ENCODE measurements around the gene GLIPR2.

Gene GLIPR2

DNA sequence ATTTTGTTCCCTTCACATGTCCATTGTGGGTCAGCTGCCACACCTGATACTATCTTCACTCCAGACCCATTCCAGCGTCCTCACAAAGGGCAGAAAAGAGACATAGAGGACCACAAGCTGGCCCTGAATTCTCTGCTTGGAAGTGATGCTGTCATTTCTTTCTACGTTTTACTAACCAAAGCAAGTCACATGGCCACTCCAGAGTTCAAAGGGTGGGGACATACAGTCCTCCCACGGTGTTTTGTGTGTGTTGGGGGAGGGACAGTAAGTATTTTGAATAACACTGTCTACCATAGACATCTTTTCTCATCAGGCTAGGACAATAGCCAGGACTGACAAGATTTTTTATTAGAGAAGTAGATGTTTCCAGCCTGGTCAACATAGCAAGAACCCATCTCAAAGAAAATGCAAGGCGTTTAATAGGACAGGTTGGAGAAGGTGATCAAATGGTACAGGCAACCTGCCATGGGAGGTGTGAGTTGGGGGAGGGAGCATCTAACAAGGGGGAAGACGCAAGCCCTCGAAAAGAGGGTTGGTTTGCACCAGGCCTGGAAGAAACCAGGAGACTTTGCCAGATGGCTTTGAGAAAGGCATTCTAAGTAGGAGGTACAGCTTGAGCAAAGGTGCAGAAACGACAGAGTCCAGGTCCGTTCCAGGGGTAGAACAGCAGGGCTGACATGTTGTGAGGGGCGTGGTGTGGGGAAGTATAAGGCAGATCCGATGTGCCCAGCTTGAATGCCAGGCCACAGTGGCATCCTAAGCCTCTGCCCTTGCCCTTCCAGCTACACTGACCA, 11.3 kb upstream of the GLIPR2 start:
- TF ChIP-seq, protein P1, sequence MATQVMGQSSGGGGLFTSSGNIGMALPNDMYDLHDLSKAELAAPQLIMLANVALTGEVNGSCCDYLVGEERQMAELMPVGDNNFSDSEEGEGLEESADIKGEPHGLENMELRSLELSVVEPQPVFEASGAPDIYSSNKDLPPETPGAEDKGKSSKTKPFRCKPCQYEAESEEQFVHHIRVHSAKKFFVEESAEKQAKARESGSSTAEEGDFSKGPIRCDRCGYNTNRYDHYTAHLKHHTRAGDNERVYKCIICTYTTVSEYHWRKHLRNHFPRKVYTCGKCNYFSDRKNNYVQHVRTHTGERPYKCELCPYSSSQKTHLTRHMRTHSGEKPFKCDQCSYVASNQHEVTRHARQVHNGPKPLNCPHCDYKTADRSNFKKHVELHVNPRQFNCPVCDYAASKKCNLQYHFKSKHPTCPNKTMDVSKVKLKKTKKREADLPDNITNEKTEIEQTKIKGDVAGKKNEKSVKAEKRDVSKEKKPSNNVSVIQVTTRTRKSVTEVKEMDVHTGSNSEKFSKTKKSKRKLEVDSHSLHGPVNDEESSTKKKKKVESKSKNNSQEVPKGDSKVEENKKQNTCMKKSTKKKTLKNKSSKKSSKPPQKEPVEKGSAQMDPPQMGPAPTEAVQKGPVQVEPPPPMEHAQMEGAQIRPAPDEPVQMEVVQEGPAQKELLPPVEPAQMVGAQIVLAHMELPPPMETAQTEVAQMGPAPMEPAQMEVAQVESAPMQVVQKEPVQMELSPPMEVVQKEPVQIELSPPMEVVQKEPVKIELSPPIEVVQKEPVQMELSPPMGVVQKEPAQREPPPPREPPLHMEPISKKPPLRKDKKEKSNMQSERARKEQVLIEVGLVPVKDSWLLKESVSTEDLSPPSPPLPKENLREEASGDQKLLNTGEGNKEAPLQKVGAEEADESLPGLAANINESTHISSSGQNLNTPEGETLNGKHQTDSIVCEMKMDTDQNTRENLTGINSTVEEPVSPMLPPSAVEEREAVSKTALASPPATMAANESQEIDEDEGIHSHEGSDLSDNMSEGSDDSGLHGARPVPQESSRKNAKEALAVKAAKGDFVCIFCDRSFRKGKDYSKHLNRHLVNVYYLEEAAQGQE (IDR thresholded peaks at IDR 0.05; ENCODE audit: low read depth): no peak
- no peak for TF ChIP-seq YY1 (IDR thresholded peaks at IDR 0.05; ENCODE audit: low read depth)
- TF ChIP-seq TAF1 (IDR thresholded peaks at IDR 0.05; ENCODE audit: low read depth): no peak
- TF ChIP-seq FOXM1 (IDR thresholded peaks at IDR 0.05; ENCODE audit: borderline replicate concordance, low read depth): no peak
- no peak for TF ChIP-seq EP300 (IDR thresholded peaks at IDR 0.05; ENCODE audit: borderline replicate concordance)
- TF ChIP-seq TCF12 (IDR thresholded peaks at IDR 0.05; ENCODE audit: low read depth): no peak

- TF ChIP-seq ZBTB7A (IDR thresholded peaks at IDR 0.05; ENCODE audit: low read depth) (no peak), CEBPB (IDR thresholded peaks at IDR 0.05) (no peak), EGR1 (IDR thresholded peaks at IDR 0.05) (no peak), NFIC (IDR thresholded peaks at IDR 0.05) (no peak), FOXM1 (IDR thresholded peaks at IDR 0.05; ENCODE audit: borderline replicate concordance, low read depth) (no peak), TEAD4 (IDR thresholded peaks at IDR 0.05) (no peak), EP300 (IDR thresholded peaks at IDR 0.05; ENCODE audit: borderline replicate concordance) (no peak)
- TF ChIP-seq, protein P2, sequence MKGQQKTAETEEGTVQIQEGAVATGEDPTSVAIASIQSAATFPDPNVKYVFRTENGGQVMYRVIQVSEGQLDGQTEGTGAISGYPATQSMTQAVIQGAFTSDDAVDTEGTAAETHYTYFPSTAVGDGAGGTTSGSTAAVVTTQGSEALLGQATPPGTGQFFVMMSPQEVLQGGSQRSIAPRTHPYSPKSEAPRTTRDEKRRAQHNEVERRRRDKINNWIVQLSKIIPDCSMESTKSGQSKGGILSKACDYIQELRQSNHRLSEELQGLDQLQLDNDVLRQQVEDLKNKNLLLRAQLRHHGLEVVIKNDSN (IDR thresholded peaks at IDR 0.05): no peak
- TF ChIP-seq, protein P3, sequence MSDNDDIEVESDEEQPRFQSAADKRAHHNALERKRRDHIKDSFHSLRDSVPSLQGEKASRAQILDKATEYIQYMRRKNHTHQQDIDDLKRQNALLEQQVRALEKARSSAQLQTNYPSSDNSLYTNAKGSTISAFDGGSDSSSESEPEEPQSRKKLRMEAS (IDR thresholded peaks at IDR 0.05): no peak
Measured at GRCh38 chr9:36126016-36126730, 10.4 kb upstream of the GLIPR2 start.

DNA sequence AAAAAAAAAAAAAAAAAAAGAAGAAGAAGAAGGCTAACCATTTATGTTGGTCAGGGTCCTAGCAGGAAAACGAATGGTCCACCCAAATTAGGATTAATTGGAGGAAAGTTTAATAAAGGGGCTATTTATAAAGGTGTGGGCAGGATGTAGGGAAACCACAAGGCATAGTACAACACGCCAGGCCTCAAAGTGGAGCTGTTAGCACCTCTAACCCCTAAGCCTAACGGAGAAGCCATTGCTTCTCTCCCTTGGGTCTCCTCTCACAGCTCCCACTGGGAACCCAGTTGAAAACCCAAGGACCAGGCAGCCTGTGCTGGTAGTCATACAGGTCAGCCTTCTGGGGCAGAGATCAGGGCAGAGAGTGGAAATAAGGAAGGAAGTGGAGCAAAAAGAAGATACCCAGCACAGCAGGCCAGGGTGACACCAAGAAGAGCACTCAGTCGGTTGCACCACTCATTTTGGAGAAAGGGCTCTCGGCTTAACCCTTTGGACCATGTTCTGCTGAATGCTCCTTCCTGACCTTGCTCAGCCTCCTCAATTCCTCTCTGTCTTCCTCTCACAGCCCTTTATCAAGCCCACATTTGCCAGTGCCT, 8.8 kb upstream of the GLIPR2 start:
- TF ChIP-seq ZBTB7A (IDR thresholded peaks at IDR 0.05; ENCODE audit: low read depth) (no peak), FOXM1 (IDR thresholded peaks at IDR 0.05; ENCODE audit: borderline replicate concordance, low read depth) (no peak), NFIC (IDR thresholded peaks at IDR 0.05) (no peak), CREB1 (IDR thresholded peaks at IDR 0.05; ENCODE audit: low read depth) (no peak), YY1 (IDR thresholded peaks at IDR 0.05; ENCODE audit: low read depth) (no peak), TCF12 (IDR thresholded peaks at IDR 0.05; ENCODE audit: low read depth) (no peak), TAF1 (IDR thresholded peaks at IDR 0.05; ENCODE audit: low read depth) (no peak), EP300 (IDR thresholded peaks at IDR 0.05; ENCODE audit: borderline replicate concordance) (no peak), CEBPB (IDR thresholded peaks at IDR 0.05) (no peak), EGR1 (IDR thresholded peaks at IDR 0.05) (no peak), RAD21 (IDR thresholded peaks at IDR 0.05; ENCODE audit: low read depth) (no peak), TEAD4 (IDR thresholded peaks at IDR 0.05) (no peak)
- TF ChIP-seq, protein P2 (IDR thresholded peaks at IDR 0.05): no peak
- TF ChIP-seq, protein P3 (IDR thresholded peaks at IDR 0.05): no peak
- TF ChIP-seq, protein P1 (IDR thresholded peaks at IDR 0.05; ENCODE audit: low read depth): no peak

DNA sequence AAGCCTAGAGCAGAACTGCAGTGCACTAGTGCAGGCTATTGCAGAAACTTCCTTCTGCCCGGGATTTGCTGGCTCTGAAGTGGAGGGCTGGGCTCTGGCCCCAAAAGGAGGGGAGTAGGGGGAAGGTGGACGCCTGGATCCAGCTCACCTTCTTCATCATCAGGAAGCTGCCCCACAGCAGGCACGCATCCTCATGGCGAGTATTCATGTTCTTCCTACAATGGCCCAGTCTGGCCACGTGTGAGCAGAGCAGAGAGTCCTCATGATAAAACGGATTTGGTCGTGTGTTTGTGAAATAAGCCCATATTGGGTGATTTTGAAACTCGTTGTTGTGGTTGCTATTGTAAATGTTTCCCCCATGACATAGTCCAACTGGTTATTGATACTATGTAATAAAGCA, 8.2 kb upstream of the GLIPR2 start:
- no peak for TF ChIP-seq CEBPB (IDR thresholded peaks at IDR 0.05)
- TF ChIP-seq, protein P2 (IDR thresholded peaks at IDR 0.05): no peak
- no peak for TF ChIP-seq CREB1 (IDR thresholded peaks at IDR 0.05; ENCODE audit: low read depth)
- TF ChIP-seq YY1 (IDR thresholded peaks at IDR 0.05; ENCODE audit: low read depth): no peak
- TF ChIP-seq TCF12 (IDR thresholded peaks at IDR 0.05; ENCODE audit: low read depth): no peak
- no peak for TF ChIP-seq EGR1 (IDR thresholded peaks at IDR 0.05)
- no peak for TF ChIP-seq TEAD4 (IDR thresholded peaks at IDR 0.05)
- TF ChIP-seq, protein P3 (IDR thresholded peaks at IDR 0.05): no peak
- TF ChIP-seq NFIC (IDR thresholded peaks at IDR 0.05): no peak
- no peak for TF ChIP-seq TAF1 (IDR thresholded peaks at IDR 0.05; ENCODE audit: low read depth)
- TF ChIP-seq RAD21 (IDR thresholded peaks at IDR 0.05; ENCODE audit: low read depth): no peak
- TF ChIP-seq FOXM1 (IDR thresholded peaks at IDR 0.05; ENCODE audit: borderline replicate concordance, low read depth): no peak
- no peak for TF ChIP-seq EP300 (IDR thresholded peaks at IDR 0.05; ENCODE audit: borderline replicate concordance)
- TF ChIP-seq, protein P1 (IDR thresholded peaks at IDR 0.05; ENCODE audit: low read depth): no peak
- no peak for TF ChIP-seq ZBTB7A (IDR thresholded peaks at IDR 0.05; ENCODE audit: low read depth)
